ENCODE results near the gene LIN9. TPM values are rescaled to one million over a fixed set of nuclear protein-coding genes. Genes with fewer than 3 reads are reported as not detected.

Gene LIN9
- total RNA-seq (2022; extraction: Qiagen RNA extraction; ENCODE audit: low read depth): 4.6 to 8.7 TPM (median 7.4 TPM) in 5 replicates

GRCh38 chr1:226308723-226309397 is at the start of gene LIN9:
TSS of gene LIN9 (minus strand) at chr1:226309164. CDS start at chr1:226309139, 25 bp downstream.

DNA sequence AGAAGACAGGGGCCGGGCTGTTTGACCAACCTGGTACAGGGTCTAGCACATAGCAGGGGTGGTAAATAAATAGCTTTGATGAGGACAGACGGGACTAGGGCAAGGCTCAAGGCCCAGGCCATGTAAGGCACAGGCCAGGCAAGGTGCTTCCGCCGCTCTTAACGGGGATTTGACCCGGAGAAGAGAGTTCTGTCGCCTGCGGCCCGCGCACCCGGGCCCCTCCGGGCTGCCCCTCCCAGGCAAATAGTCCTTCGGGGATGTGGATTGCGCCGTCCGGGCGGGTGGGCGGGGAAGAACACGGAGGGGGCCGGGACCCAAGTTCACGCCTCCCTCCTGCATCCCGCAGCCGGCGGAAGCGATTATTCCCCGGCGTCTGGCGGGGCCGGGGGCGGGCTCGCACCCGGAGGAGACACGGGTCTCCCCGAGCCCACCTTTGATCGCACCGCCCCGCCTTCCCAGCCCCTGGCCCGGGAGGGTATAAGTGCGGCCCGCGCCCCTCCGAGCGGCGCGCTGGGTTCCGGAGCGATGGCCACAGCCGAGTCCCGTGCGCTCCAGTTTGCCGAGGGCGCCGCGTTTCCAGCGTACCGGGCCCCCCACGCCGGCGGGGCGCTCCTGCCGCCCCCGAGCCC is 85.7 kb downstream of the LIN9 start, which contains the start of gene MIXL1:
Gene MIXL1, plus strand, starts transcription at position 508 of the 629 bp plus-strand sequence. Its CDS starts 18 bp downstream, at position 526.

GRCh38 chr1:226186124-226187018 is 122.6 kb downstream of the LIN9 start, which contains the start of gene ACBD3:
TSS of gene ACBD3 (minus strand) at chr1:226186741. CDS start at chr1:226186675, 66 bp downstream.

Other genes with a start within 250 kb of the LIN9 start
- gene H3-3A, start 246.4 kb downstream of the LIN9 start, total RNA-seq (2022; extraction: Qiagen RNA extraction; ENCODE audit: low read depth): 359 to 479 TPM (median 396 TPM) in 5 replicates
- 16.3 to 30.1 TPM (median 27.0 TPM) in 5 replicates for gene ACBD3, start 122.4 kb downstream of the LIN9 start, total RNA-seq (2022; extraction: Qiagen RNA extraction; ENCODE audit: low read depth)
- gene MIXL1, start 85.5 kb downstream of the LIN9 start, total RNA-seq (2022; extraction: Qiagen RNA extraction; ENCODE audit: low read depth): 0.13 TPM in 1 of 5 replicates, not detected in the others
- gene PARP1, start 98.9 kb upstream of the LIN9 start, total RNA-seq (2022; extraction: Qiagen RNA extraction; ENCODE audit: low read depth): 105 to 126 TPM (median 114 TPM) in 5 replicates
- not detected in 5 replicates for gene STUM, start 239.6 kb upstream of the LIN9 start, total RNA-seq (2022; extraction: Qiagen RNA extraction; ENCODE audit: low read depth)

Measured in A549 treated with ZK216348 at 1 μM for 4 hours (cell line).